HepG2 (cell line): ENCODE data around the gene SUB1. TPM values are rescaled to one million over a fixed set of nuclear protein-coding genes. Genes with fewer than 3 reads are reported as not detected.

Experiments
- FOXA3 ChIP-seq: IDR thresholded peaks from 2 replicates; pipeline ENCODE4 v1.6.1; 2016; ENCODE audit warnings: missing genetic modification reagents, missing compliant biosample characterization
- SNAI1 ChIP-seq: sonication (generic); formaldehyde crosslinking; IDR thresholded peaks from 2 replicates; pipeline ENCODE4 v1.5.0; 2020; ENCODE audit warnings: mild to moderate bottlenecking, missing genetic modification reagents, borderline replicate concordance
- ZNF101 ChIP-seq: sonication (generic); formaldehyde crosslinking; IDR thresholded peaks from 2 replicates; pipeline ENCODE4 v1.4.0; 2020; ENCODE audit warnings: mild to moderate bottlenecking, low read depth, missing genetic modification reagents, borderline replicate concordance
- ZNF616 ChIP-seq: sonication (generic); formaldehyde crosslinking; IDR thresholded peaks from 2 replicates; pipeline ENCODE4 v1.5.0; 2020; ENCODE audit warnings: low read depth, mild to moderate bottlenecking, missing genetic modification reagents
- polyA plus RNA-seq, 8 experiments: library from polyadenylated mRNA; depleted of rRNA in 3 of 8; stranded (reverse) in 7 of 8; unstranded in 1 of 8; fragments of >200 nt; fragmentation: Illumina TruSeq in 4 of 8; extraction: Trizol in 4 of 8; gene quantifications; 2 replicates each; pipeline versions ENCODE4 v1.2.1 to v1.2.3, GENCODE V29; 2011 to 2016; ENCODE audit warnings: low read depth in 4 of 8, missing spikeins in 1 of 8, mixed read lengths in 1 of 8; ENCODE audit not compliant: insufficient read depth in 1 of 8
- total RNA-seq, 5 experiments: library from RNA; depleted of rRNA; stranded (reverse); fragments of >200 nt; fragmentation: Illumina TruSeq; extraction: Trizol; gene quantifications; 2 replicates each; pipeline ENCODE4 v1.2.3, GENCODE V29; 2016; ENCODE audit warnings: low read depth in 1 of 5
- TF ChIP-seq, protein P1 (sequence below): sonication (generic); formaldehyde crosslinking; IDR thresholded peaks from 2 replicates; pipeline ENCODE4 v1.4.0; 2020; ENCODE audit warnings: mild to moderate bottlenecking, missing genetic modification reagents

The SUB1 gene
- total and polyA plus RNA-seq, 2 of the 13 experiments (the other 11 are each of a cell fraction or from before 2014, with no cell fraction given), result 182 to 693 TPM

DNA sequence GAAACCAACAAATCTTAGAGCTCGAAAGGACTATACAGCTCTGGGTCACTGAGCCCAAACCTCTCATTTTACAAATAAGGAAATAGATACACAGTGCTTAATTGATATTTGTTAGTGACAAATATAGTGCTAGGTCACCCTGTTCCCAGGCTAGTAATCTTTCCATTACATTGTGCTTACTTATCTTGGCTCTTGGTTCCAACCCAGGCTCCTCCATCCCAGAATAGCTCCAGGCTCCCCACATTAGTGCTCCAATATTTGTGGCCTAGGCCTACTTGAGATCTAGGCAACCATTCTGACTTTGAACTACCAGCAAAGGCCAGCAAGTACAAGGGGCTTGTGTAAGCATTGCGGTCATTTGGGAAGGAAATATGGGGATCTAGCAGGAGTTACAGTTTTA, 21.7 kb upstream of the SUB1 start (continued):
- TF ChIP-seq, protein P1, sequence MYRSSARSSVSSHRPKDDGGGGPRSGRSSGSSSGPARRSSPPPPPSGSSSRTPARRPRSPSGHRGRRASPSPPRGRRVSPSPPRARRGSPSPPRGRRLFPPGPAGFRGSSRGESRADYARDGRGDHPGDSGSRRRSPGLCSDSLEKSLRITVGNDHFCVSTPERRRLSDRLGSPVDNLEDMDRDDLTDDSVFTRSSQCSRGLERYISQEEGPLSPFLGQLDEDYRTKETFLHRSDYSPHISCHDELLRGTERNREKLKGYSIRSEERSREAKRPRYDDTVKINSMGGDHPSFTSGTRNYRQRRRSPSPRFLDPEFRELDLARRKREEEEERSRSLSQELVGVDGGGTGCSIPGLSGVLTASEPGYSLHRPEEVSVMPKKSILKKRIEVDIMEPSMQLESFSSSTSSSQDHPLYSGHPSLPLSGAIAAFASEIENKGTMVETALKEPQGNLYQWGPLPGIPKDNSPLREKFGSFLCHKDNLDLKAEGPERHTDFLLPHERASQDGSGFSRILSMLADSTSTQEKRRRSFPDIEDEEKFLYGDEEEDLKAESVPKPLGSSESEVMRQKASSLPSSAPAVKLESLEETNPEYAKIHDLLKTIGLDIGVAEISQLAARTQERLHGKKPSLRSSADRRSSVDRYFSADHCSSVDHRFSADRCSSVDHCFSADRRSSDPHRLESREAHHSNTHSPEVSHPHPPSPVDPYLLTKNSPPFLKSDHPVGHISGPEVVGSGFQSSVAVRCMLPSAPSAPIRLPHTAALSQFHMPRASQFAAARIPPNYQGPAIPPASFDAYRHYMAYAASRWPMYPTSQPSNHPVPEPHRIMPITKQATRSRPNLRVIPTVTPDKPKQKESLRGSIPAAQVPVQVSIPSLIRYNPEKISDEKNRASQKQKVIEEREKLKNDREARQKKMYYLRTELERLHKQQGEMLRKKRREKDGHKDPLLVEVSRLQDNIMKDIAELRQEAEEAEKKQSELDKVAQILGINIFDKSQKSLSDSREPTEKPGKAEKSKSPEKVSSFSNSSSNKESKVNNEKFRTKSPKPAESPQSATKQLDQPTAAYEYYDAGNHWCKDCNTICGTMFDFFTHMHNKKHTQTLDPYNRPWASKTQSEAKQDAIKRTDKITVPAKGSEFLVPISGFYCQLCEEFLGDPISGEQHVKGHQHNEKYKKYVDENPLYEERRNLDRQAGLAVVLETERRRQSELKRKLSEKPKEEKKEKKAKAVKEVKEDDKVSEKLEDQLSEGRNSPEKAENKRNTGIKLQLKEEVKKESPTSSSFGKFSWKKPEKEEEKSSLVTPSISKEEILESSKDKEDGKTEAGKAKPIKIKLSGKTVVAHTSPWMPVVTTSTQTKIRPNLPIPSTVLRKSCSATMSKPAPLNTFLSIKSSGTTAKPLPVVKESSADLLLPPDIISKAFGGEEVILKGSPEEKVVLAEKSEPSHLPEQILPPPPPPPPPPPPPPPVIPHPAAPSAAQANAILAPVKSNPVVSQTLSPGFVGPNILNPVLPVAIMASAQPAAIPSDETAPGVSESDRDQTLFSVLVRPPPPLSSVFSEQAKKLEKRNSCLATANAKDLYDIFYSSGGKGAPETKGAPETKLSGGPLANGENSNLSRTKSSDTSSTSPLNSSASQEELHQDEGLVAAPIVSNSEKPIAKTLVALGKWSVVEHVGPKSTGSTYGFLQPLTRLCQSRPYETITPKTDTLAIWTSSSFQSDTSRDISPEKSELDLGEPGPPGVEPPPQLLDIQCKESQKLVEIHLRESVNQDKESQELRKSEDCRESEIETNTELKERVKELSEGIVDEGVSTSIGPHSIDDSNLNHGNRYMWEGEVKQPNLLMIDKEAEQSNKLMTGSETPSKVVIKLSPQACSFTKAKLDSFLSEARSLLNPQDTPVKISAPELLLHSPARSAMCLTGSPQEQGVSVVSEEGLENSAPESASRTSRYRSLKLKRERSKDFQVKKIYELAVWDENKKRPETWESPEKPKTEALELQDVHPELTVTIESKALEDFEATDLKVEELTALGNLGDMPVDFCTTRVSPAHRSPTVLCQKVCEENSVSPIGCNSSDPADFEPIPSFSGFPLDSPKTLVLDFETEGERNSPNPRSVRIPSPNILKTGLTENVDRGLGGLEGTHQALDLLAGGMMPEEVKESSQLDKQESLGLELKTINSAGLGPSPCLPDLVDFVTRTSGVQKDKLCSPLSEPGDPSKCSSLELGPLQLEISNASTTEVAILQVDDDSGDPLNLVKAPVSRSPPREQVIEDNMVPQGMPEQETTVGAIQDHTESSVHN (CRISPR knock-in tag), result no peak
- TF ChIP-seq ZNF616 (no peak), FOXA3 (no peak), SNAI1 (CRISPR knock-in tag) (no peak), ZNF101 (CRISPR knock-in tag) (no peak)
